ENCODE measurements around the gene KIAA0408.

Gene KIAA0408
- total RNA-seq: 0.09 to 0.15 reads per million in 2 donors

- no peak for DNase-seq
Observed at GRCh38 chr6:127459231-127459641, at the start of gene KIAA0408. KIAA0408 (minus strand) TSS chr6:127459389; CDS start chr6:127453981, 5,408 bp downstream.

- no peak for DNase-seq
Observed at GRCh38 chr6:127506894-127507293, 47.7 kb upstream of the KIAA0408 start.

GRCh38 chr6:127503022-127503421 is 43.8 kb upstream of the KIAA0408 start:
- no peak for DNase-seq

GRCh38 chr6:127497410-127497809 is 38.2 kb upstream of the KIAA0408 start:
- no peak for DNase-seq

- DNase-seq: no peak
Observed at GRCh38 chr6:127496471-127496870, 37.3 kb upstream of the KIAA0408 start.

- no peak for DNase-seq
Observed at GRCh38 chr6:127494240-127494767, 35.1 kb upstream of the KIAA0408 start.

- no peak for DNase-seq
Observed at GRCh38 chr6:127489248-127489647, 30.1 kb upstream of the KIAA0408 start.

GRCh38 chr6:127486934-127487333 is 27.7 kb upstream of the KIAA0408 start:
- no peak for DNase-seq

GRCh38 chr6:127484212-127484863 is 25.1 kb upstream of the KIAA0408 start:
- no peak for DNase-seq

- DNase-seq: no peak
Observed at GRCh38 chr6:127483399-127484055, 24.3 kb upstream of the KIAA0408 start.

GRCh38 chr6:127482325-127482724 is 23.1 kb upstream of the KIAA0408 start:
- no peak for DNase-seq

GRCh38 chr6:127481628-127482027 is 22.4 kb upstream of the KIAA0408 start:
- DNase-seq: no peak

GRCh38 chr6:127481111-127481510 is 21.9 kb upstream of the KIAA0408 start:
- no peak for DNase-seq

GRCh38 chr6:127477658-127478057 is 18.5 kb upstream of the KIAA0408 start:
- DNase-seq: no peak

- DNase-seq: no peak
Observed at GRCh38 chr6:127475823-127476176, 16.6 kb upstream of the KIAA0408 start.

- peak; percentile 8 for DNase-seq
Observed at GRCh38 chr6:127475135-127475822, 16.1 kb upstream of the KIAA0408 start.

GRCh38 chr6:127471379-127472255 is 12.4 kb upstream of the KIAA0408 start:
- DNase-seq: no peak

- DNase-seq: no peak
Observed at GRCh38 chr6:127468936-127469335, 9.7 kb upstream of the KIAA0408 start.

- no peak for DNase-seq
Observed at GRCh38 chr6:127466416-127466815, 7.2 kb upstream of the KIAA0408 start.

GRCh38 chr6:127464881-127465459 is 5.8 kb upstream of the KIAA0408 start:
- DNase-seq: no peak

GRCh38 chr6:127464161-127464880 is 5.1 kb upstream of the KIAA0408 start:
- DNase-seq: no peak

- no peak for DNase-seq
Observed at GRCh38 chr6:127463056-127463455, 3.9 kb upstream of the KIAA0408 start.

All from activated gamma-delta T cell (primary cell).